KBM-7 (cell line): ENCODE measurements around the gene POLE3.
A peak's percentile ranks its signal among the peaks of the same experiment; 100 is the strongest.
"Not testable (repeated sequence)": the region's sequence is repeated elsewhere in the genome, so short reads cannot be mapped to it uniquely, and the experiment has no call there.

ENCODE experiments used
- DNase-seq: peaks from one replicate; pipeline ENCODE4 v3.0.0-alpha.2; 2015
- in situ Hi-C: fragments of 300-500 bp; cut with MboI; formaldehyde crosslinking; loops from 2 replicates; pipeline ENCODE4 v1.14.3; 2020; ENCODE audit warnings: low sequenced_read_pairs, low pct_unique_long_range_greater_than_20kb, mixed read lengths

The POLE3 gene

GRCh38 chr9:113409481-113409880 is 994 bp downstream of the POLE3 start:
- no peak for DNase-seq
- in situ Hi-C loops, result no loop called here

- in situ Hi-C loops, result not testable (repeated sequence)
- DNase-seq, result peak; percentile 72
These were observed 3.5 kb downstream of the POLE3 start for GRCh38 chr9:113406873-113407511.

- DNase-seq, in situ Hi-C loops: not testable (repeated sequence)
These were observed 4.1 kb downstream of the POLE3 start for GRCh38 chr9:113406353-113406752.

- peak; percentile 32 for DNase-seq
These were observed 6.8 kb downstream of the POLE3 start for GRCh38 chr9:113403646-113404045.

GRCh38 chr9:113401027-113401792 is 9.3 kb downstream of the POLE3 start, which contains the start of gene ALAD:
Gene ALAD (minus strand): TSS chr9:113401284. CDS start chr9:113393559, 7,725 bp downstream.
- in situ Hi-C loops, result no loop called here

More at GRCh38 chr9:113403646-113404045, 6.8 kb downstream of the POLE3 start:
- in situ Hi-C loops, result no loop called here

GRCh38 chr9:113399646-113400200 is 10.8 kb downstream of the POLE3 start:
- in situ Hi-C loops, result no loop called here
- no peak for DNase-seq

More at GRCh38 chr9:113401027-113401792, 9.3 kb downstream of the POLE3 start, which contains the start of gene ALAD:
- DNase-seq, result peak; percentile 99

GRCh38 chr9:113398796-113399195 is 11.7 kb downstream of the POLE3 start:
- no peak for DNase-seq

GRCh38 chr9:113397203-113397631 is 13.3 kb downstream of the POLE3 start:
- in situ Hi-C loops, result no loop called here
- DNase-seq, result no peak

More at GRCh38 chr9:113398796-113399195, 11.7 kb downstream of the POLE3 start:
- in situ Hi-C loops, result no loop called here

GRCh38 chr9:113395000-113395861 is 15.2 kb downstream of the POLE3 start:
- DNase-seq, result no peak
- in situ Hi-C loops, result no loop called here

GRCh38 chr9:113393281-113393680 is 17.2 kb downstream of the POLE3 start:
- in situ Hi-C loops, result no loop called here
- no peak for DNase-seq

- DNase-seq, result no peak
- in situ Hi-C loops, result no loop called here
These were observed 18.6 kb downstream of the POLE3 start for GRCh38 chr9:113391917-113392316.

- in situ Hi-C loops, result no loop called here
- no peak for DNase-seq
These were observed 20.1 kb downstream of the POLE3 start for GRCh38 chr9:113390192-113390960.

- no peak for DNase-seq
- in situ Hi-C loops, result no loop called here
These were observed 21.0 kb downstream of the POLE3 start for GRCh38 chr9:113389451-113389850.

- in situ Hi-C loops, result no loop called here
- no peak for DNase-seq
These were observed 21.6 kb downstream of the POLE3 start for GRCh38 chr9:113388833-113389232.

- in situ Hi-C loops, result no loop called here
- no peak for DNase-seq
These were observed 22.8 kb downstream of the POLE3 start for GRCh38 chr9:113387560-113388230.

GRCh38 chr9:113386571-113387393 is 23.7 kb downstream of the POLE3 start:
- in situ Hi-C loops, result no loop called here
- no peak for DNase-seq

- no peak for DNase-seq
- in situ Hi-C loops, result no loop called here
These were observed 28.5 kb downstream of the POLE3 start for GRCh38 chr9:113381909-113382411.
